ENCODE data around the gene NEURL3. TPM values are rescaled to one million over a fixed set of nuclear protein-coding genes. Genes with fewer than 3 reads are reported as not detected.

The NEURL3 gene
- total and polyA plus RNA-seq, 2 donors (not counting 3 experiments of a cell fraction or from before 2014, with no cell fraction given), result not detected

DNA sequence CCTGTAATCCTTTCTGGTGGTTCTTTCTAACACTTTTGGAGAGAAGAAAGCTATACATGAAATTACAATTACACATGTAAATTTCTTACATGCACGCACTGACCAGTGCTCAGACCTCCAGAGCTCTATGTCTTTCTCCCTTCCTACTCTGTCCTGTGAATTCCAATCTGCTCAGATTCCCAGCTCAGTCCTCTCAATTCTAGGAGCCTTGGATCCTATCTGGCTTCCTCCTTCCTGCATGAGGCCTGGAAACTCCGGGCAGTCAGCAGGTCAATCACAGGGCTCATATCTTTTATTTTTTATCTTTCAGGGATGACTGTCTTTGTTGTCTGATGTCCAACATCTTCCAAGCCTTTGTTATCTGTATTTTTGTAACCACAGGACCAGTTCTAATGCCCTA is 56.0 kb downstream of the NEURL3 start:
- no peaks in the 10 kb centered on the region for H3K4me1 ChIP-seq (ENCODE audit: control insufficient read depth, extremely low read depth, insufficient read depth, low read length)
- dilution Hi-C loops (cut with MboI; ENCODE audit: extremely low pct_ligation_motif_present, low sequenced_read_pairs) (no loop called here), intact Hi-C loops (cut with micrococcal nuclease) (no loop called here)
- H3K36me3 ChIP-seq (ENCODE audit: control insufficient read depth in 2 of 2, extremely low read depth in 1 of 2, insufficient read depth in 2 of 2, low read length in 2 of 2), result no peaks in the 10 kb centered on the region
- H2AFZ ChIP-seq (ENCODE audit: low read depth, low read length), result no peak overlapping the region
- ChIA-PET POLR2A (no interaction called here), CTCF (interaction anchor here (0.8 to 3.6 kb wide), 4 partner anchors 9 to 60 kb away, joined by 3 to 16 read pairs (median 3); no protein-coding TSS in a partner anchor)
- H3K4me3 ChIP-seq (replicated peaks in 1 of 3; ENCODE audit: insufficient read depth in 1 of 3, low read depth in 1 of 3, low read length in 3 of 3), result no peak overlapping the region
- FAIRE-seq (no peak), DNase-seq (ENCODE audit: low read depth, low spot score) (no peak)
- H3K79me2 ChIP-seq (ENCODE audit: control insufficient read depth, insufficient read depth, low read length), result no peaks in the 10 kb centered on the region
- H3K9me3 ChIP-seq (replicated peaks; ENCODE audit: control insufficient read depth, insufficient read depth, low read length), result no peaks in the 10 kb centered on the region
- H3K27ac ChIP-seq (ENCODE audit: insufficient read depth, low read depth, low read length), result no peak overlapping the region
- TF ChIP-seq GATA2 (IDR thresholded peaks at IDR 0.05; ENCODE audit: insufficient read depth, insufficient read length, low read depth, low read length) (no peak), MYC (IDR thresholded peaks at IDR 0.05; ENCODE audit: low read depth, low read length) (no peak), POLR2A (IDR thresholded peaks at IDR 0.05; ENCODE audit: low read depth, low read length) (no peak), POLR2AphosphoS5 (IDR thresholded peaks at IDR 0.05; ENCODE audit: insufficient read depth, low read depth, low read length) (no peak), JUN (IDR thresholded peaks at IDR 0.05; ENCODE audit: borderline replicate concordance, insufficient read depth, insufficient read length, low read depth) (no peak), FOS (IDR thresholded peaks at IDR 0.05; ENCODE audit: borderline replicate concordance, insufficient read depth, low read length) (no peak), EZH2 (IDR thresholded peaks at IDR 0.05; ENCODE audit: borderline replicate concordance, low read depth, low read length, severe bottlenecking) (no peak)
- TF ChIP-seq, protein P1, sequence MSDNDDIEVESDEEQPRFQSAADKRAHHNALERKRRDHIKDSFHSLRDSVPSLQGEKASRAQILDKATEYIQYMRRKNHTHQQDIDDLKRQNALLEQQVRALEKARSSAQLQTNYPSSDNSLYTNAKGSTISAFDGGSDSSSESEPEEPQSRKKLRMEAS (IDR thresholded peaks at IDR 0.05; ENCODE audit: insufficient read depth, insufficient read length), result no peak
- TF ChIP-seq, protein P2, sequence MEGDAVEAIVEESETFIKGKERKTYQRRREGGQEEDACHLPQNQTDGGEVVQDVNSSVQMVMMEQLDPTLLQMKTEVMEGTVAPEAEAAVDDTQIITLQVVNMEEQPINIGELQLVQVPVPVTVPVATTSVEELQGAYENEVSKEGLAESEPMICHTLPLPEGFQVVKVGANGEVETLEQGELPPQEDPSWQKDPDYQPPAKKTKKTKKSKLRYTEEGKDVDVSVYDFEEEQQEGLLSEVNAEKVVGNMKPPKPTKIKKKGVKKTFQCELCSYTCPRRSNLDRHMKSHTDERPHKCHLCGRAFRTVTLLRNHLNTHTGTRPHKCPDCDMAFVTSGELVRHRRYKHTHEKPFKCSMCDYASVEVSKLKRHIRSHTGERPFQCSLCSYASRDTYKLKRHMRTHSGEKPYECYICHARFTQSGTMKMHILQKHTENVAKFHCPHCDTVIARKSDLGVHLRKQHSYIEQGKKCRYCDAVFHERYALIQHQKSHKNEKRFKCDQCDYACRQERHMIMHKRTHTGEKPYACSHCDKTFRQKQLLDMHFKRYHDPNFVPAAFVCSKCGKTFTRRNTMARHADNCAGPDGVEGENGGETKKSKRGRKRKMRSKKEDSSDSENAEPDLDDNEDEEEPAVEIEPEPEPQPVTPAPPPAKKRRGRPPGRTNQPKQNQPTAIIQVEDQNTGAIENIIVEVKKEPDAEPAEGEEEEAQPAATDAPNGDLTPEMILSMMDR (IDR thresholded peaks at IDR 0.05; ENCODE audit: extremely low read depth in 1 of 2, insufficient read depth in 1 of 2, low read depth in 1 of 2, low read length in 2 of 2), result no peak
- H3K27me3 ChIP-seq (ENCODE audit: control insufficient read depth in 2 of 2, insufficient read depth in 2 of 2, low read length in 2 of 2), result peaks cover 2 to 6% of the 10 kb centered on the region in 2 experiments
- H3K9me1 ChIP-seq (replicated peaks; ENCODE audit: control insufficient read depth, extremely low read depth, insufficient read depth, low read length), result no peaks in the 10 kb centered on the region
- no peak overlapping the region for H3K4me2 ChIP-seq (ENCODE audit: insufficient read depth, low read length)
- no peak overlapping the region for H3K9ac ChIP-seq (replicated peaks; ENCODE audit: extremely low read depth, insufficient read depth, low read length)
- H4K20me1 ChIP-seq (replicated peaks; ENCODE audit: control insufficient read depth, extremely low read depth, insufficient read depth, low read length), result no peaks in the 10 kb centered on the region
- no TSS peak for BruUV-seq (replicated peaks)

All from endothelial cell of umbilical vein (primary cell).